GM23248 (cell line): ENCODE data around the gene TBX2.

ENCODE experiments used
- EZH2 ChIP-seq: fragments of 200-600 bp; sonication (generic); IDR thresholded peaks from 2 replicates; pipeline ENCODE4 v1.6.1; 2018; ENCODE audit warnings: antibody characterized with exemption, mild to moderate bottlenecking; ENCODE audit not compliant: insufficient read depth, poor library complexity, severe bottlenecking
- EZH2phosphoT487 ChIP-seq: fragments of 200-600 bp; sonication (generic); IDR thresholded peaks from 2 replicates; pipeline ENCODE4 v1.6.1; 2018; ENCODE audit warnings: antibody characterized with exemption, moderate library complexity, mild to moderate bottlenecking, low read depth; ENCODE audit not compliant: insufficient read depth

DNA sequence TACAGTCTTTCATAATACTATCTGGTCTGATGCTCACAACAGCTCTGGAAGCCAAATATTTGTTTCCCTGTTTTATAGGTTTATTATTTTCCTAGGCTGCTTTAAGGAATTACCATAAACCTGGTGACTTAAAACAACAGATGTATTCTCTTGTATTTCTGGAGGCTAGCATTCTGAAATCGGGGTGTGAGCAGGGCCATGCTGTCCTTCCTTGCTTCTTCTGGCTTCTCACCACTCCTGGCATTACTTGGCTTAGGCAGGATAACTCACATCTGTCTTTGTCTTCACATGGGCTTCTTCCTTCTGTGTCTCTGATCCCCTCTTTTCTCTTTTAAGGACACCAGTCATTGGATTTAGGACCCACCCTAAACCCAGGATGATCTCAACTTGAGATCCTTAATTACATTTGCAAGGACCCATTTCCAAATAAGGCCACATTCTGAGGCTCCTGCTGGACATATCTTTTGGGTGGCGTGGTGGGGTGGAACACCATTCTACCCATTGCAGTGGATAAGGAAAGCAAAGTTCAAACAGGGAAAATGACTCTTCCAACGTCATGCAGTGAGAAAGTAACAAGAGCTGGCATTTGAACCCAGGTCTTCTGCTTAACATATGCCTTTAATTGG is 39.2 kb upstream of the TBX2 start:
- no peak for TF ChIP-seq EZH2
- no peak for TF ChIP-seq EZH2phosphoT487
